WTC11 (cell line): ENCODE measurements around the gene STH.
"Not testable (repeated sequence)": the region's sequence is repeated elsewhere in the genome, so short reads cannot be mapped to it uniquely, and the experiment has no call there.

Experiments used
- CTCF ChIP-seq: fragments of 200-600 bp; IDR thresholded peaks from 2 replicates; pipeline ENCODE4 v1.8.0; 2022; ENCODE audit warnings: antibody characterized with exemption
- TEAD1 ChIP-seq: sonication (generic); formaldehyde crosslinking; IDR thresholded peaks from 2 replicates; pipeline ENCODE4 v1.8.0; 2022; ENCODE audit warnings: mild to moderate bottlenecking, missing genetic modification reagents
- TEAD4 ChIP-seq: sonication (generic); formaldehyde crosslinking; IDR thresholded peaks from 2 replicates; pipeline ENCODE4 v1.8.0; 2022; ENCODE audit warnings: mild to moderate bottlenecking, missing genetic modification reagents

GRCh38 chr17:45956746-45957145 lies 42.3 kb upstream of the STH start:
- TF ChIP-seq TEAD4; CTCF; TEAD1 (CRISPR knock-in tag): not testable (repeated sequence)
